Measurements from ENCODE around the gene PCDHGA7. TPM values are rescaled to one million over a fixed set of nuclear protein-coding genes. Genes with fewer than 3 reads are reported as not detected.

The PCDHGA7 gene
- total and polyA plus RNA-seq, 7 donors: 0.42 to 15.2 (median 10.8) TPM; not detected in 2

DNA sequence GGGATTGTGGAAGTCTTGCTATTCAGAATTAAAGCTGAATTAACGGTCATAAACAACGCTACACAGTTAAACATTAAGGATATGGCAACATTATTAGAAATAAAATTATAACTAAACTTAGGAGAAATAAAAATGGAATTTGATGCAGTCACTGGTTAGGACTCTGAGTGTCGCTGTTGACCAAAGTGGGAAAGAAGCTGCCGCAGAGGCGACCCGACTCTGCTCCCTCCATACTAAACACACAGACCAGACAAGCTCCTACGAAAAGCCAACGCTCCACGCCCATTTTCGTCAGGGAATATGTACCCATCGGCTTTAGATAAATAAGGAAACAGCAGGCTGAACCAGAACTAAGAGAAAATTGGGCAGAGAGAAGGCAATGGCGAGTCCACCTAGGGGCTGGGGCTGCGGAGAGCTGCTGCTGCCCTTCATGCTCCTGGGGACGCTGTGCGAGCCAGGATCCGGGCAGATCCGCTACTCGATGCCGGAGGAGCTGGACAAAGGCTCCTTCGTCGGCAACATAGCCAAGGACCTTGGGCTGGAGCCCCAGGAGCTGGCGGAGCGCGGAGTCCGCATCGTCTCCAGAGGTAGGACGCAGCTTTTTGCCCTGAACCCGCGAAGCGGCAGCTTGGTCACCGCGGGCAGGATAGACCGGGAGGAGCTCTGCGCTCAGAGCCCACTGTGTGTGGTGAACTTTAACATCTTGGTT lies 18.4 kb upstream of the PCDHGA7 start, which contains the start of gene PCDHGA5:
Gene PCDHGA5, plus strand, starts transcription at position 211 of the 709 bp plus-strand sequence. Its CDS starts 169 bp downstream, at position 380.
- H3K4me3 ChIP-seq: peak within 1 kb of the TSS in 2 of 4 donors; percentile 12 to 17
- H3K9me3 ChIP-seq: peaks cover 41 to 92% (median 61%) of the 10 kb centered on the region in 4 donors
- H3K27me3 ChIP-seq: peaks cover 0 to 13% (median 4%) of the 10 kb centered on the region in 3 donors
- WGBS, 2 donors: 23 to 51% methylated on average over 34 of the region's 34 CpGs
- DNase-seq: no peak
- no peak within 1 kb of the TSS for H3K27ac ChIP-seq
- TF ChIP-seq POLR2AphosphoS5 (IDR thresholded peaks at IDR 0.05) (no peak), POLR2A (IDR thresholded peaks at IDR 0.05) (no peak), EP300 (IDR thresholded peaks at IDR 0.05) (no peak)
- TF ChIP-seq, protein P1, sequence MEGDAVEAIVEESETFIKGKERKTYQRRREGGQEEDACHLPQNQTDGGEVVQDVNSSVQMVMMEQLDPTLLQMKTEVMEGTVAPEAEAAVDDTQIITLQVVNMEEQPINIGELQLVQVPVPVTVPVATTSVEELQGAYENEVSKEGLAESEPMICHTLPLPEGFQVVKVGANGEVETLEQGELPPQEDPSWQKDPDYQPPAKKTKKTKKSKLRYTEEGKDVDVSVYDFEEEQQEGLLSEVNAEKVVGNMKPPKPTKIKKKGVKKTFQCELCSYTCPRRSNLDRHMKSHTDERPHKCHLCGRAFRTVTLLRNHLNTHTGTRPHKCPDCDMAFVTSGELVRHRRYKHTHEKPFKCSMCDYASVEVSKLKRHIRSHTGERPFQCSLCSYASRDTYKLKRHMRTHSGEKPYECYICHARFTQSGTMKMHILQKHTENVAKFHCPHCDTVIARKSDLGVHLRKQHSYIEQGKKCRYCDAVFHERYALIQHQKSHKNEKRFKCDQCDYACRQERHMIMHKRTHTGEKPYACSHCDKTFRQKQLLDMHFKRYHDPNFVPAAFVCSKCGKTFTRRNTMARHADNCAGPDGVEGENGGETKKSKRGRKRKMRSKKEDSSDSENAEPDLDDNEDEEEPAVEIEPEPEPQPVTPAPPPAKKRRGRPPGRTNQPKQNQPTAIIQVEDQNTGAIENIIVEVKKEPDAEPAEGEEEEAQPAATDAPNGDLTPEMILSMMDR (IDR thresholded peaks at IDR 0.05): no peak
- intact Hi-C loops (cut with DNase I): no loop called here
- no peaks in the 10 kb centered on the region for H3K4me1 ChIP-seq
- no peaks in the 10 kb centered on the region for H3K36me3 ChIP-seq

DNA sequence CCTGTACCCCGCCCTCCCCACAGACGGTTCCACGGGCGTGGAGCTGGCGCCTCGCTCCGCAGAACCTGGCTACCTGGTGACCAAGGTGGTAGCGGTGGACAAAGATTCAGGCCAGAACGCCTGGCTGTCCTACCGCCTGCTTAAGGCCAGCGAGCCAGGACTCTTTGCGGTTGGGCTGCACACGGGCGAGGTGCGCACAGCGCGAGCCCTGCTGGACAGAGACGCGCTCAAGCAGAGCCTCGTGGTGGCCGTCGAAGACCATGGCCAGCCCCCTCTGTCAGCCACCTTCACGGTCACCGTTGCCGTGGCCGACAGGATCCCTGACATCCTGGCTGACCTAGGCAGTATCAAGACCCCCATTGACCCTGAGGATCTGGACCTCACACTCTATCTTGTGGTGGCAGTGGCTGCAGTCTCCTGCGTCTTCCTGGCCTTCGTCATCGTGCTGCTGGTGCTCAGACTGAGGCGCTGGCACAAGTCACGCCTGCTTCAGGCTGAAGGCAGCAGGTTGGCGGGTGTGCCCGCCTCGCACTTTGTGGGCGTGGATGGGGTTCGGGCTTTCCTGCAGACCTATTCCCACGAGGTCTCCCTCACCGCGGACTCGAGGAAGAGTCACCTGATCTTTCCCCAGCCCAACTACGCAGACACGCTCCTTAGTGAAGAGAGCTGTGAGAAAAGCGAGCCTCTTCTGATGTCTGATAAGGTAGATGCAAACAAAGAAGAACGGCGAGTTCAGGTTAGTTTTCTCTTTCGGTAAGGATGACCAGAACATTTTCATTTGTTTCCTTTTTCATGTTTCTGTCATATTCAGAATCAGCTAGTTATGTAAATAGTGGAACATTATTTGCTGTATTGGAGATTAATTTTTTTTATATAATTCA lies 16.3 kb upstream of the PCDHGA7 start:
- TF ChIP-seq, protein P1 (IDR thresholded peaks at IDR 0.05): no peak
- no peak for TF ChIP-seq POLR2A (IDR thresholded peaks at IDR 0.05)
- no peak for TF ChIP-seq EP300 (IDR thresholded peaks at IDR 0.05)
- no peak for TF ChIP-seq POLR2AphosphoS5 (IDR thresholded peaks at IDR 0.05)
- H3K27ac ChIP-seq: no peak overlapping the region
- H3K27me3 ChIP-seq: peaks cover 0 to 7% (median 4%) of the 10 kb centered on the region in 3 donors
- H3K36me3 ChIP-seq: no peaks in the 10 kb centered on the region
- no peaks in the 10 kb centered on the region for H3K4me1 ChIP-seq
- H3K9me3 ChIP-seq: peaks cover 34 to 92% (median 61%) of the 10 kb centered on the region in 4 donors
- no peak overlapping the region for H3K4me3 ChIP-seq
- 39 to 61% methylated on average over 46 of the region's 46 CpGs for WGBS, 2 donors
- DNase-seq: no peak
- intact Hi-C loops (cut with DNase I): no loop called here

DNA sequence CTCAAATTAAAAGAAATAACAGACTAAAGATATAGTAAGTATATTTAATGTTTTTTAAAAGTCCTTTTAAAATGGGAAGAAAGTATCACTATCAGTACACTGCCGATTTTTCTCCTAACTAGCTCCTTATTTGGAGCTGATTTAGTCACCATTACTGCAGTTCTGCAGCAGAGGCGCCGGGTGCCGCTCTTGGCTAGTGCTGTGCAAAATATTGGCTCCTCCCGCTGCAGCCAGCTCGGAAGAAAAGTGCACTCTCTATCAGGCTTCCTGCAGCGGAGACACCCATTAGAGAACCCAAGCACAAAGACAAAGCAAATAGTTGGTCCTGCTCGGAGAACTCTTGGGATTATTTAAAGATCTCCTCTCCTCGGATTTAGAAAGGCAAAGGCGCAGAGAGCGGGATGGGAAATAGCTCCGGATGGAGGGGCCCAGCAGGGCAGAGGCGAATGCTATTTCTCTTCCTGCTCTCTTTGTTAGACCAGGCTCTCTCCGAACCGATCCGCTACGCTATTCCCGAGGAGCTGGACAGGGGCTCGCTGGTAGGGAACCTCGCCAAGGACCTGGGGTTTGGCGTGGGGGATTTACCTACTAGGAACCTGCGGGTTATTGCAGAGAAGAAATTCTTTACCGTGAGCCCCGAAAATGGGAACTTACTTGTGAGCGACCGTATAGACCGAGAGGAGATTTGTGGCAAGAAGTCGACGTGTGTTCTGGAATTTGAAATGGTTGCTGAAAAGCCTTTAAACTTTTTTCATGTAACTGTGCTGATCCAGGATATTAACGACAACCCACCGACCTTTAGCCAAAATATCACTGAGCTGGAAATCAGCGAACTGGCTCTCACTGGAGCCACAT lies 12.3 kb upstream of the PCDHGA7 start, which contains the start of gene PCDHGB3:
Gene PCDHGB3, plus strand, starts transcription at position 249 of the 855 bp plus-strand sequence. Its CDS starts 153 bp downstream, at position 402.
- peak within 1 kb of the TSS in 2 of 4 donors; percentile 17 to 19 for H3K4me3 ChIP-seq
- H3K27ac ChIP-seq: no peak within 1 kb of the TSS
- 19 to 42% methylated on average over 32 of the region's 32 CpGs for WGBS, 2 donors
- peaks cover 0 to 6% (median 0%) of the 10 kb centered on the region in 4 donors for H3K36me3 ChIP-seq
- peaks cover 49 to 95% (median 71%) of the 10 kb centered on the region in 4 donors for H3K9me3 ChIP-seq
- intact Hi-C loops (cut with DNase I): no loop called here
- TF ChIP-seq POLR2AphosphoS5 (IDR thresholded peaks at IDR 0.05) (no peak), EP300 (IDR thresholded peaks at IDR 0.05) (no peak), POLR2A (IDR thresholded peaks at IDR 0.05) (no peak)
- TF ChIP-seq, protein P1 (IDR thresholded peaks at IDR 0.05): no peak
- no peaks in the 10 kb centered on the region for H3K4me1 ChIP-seq
- peaks cover 0 to 7% (median 0%) of the 10 kb centered on the region in 3 donors for H3K27me3 ChIP-seq
- no peak for DNase-seq
